Mesenchymal stem cell (in vitro differentiated cells and primary cell): ENCODE measurements around the gene CYB5B.

ENCODE experiments used
- DNase-seq: peaks from one replicate; pipeline ENCODE4 v3.0.0-alpha.2; 2013
- H2AFZ ChIP-seq: one replicate; pipeline ENCODE4 v1.6.1; 2013; ENCODE audit warnings: low read depth, mild to moderate bottlenecking, control low read depth, inconsistent platforms, low read length, moderate library complexity
- H2AK5ac ChIP-seq: 2 replicates; pipeline ENCODE4 v1.6.1; 2013; ENCODE audit warnings: low read length, moderate library complexity, mild to moderate bottlenecking, inconsistent platforms; ENCODE audit not compliant: severe bottlenecking
- H2BK120ac ChIP-seq: one replicate; pipeline ENCODE4 v1.6.1; 2013; ENCODE audit warnings: low read depth, mild to moderate bottlenecking, inconsistent platforms, low read length, moderate library complexity
- H2BK12ac ChIP-seq, 2 experiments: one replicate each; pipeline ENCODE4 v1.6.1; 2013; ENCODE audit warnings: inconsistent platforms in 2 of 2, low read length in 2 of 2, mild to moderate bottlenecking in 2 of 2, moderate library complexity in 2 of 2, control low read depth in 1 of 2
- H2BK15ac ChIP-seq: one replicate; pipeline ENCODE4 v1.6.1; 2013; ENCODE audit warnings: mild to moderate bottlenecking, low read depth, inconsistent platforms; ENCODE audit not compliant: poor library complexity, severe bottlenecking
- H2BK5ac ChIP-seq: 2 replicates; pipeline ENCODE4 v1.6.1; 2013; ENCODE audit warnings: low read depth, mild to moderate bottlenecking, low read length, control low read depth, inconsistent platforms; ENCODE audit not compliant: poor library complexity, severe bottlenecking
- H3K14ac ChIP-seq, 2 experiments: one replicate each; pipeline ENCODE4 v1.6.1; 2013; ENCODE audit warnings: inconsistent platforms in 2 of 2, low read length in 2 of 2, control low read depth in 1 of 2, mild to moderate bottlenecking in 1 of 2, moderate library complexity in 1 of 2
- H3K18ac ChIP-seq, 2 experiments: one replicate each; pipeline ENCODE4 v1.6.1; 2013; ENCODE audit warnings: inconsistent platforms in 2 of 2, low read length in 2 of 2, control low read depth in 1 of 2, low read depth in 1 of 2, mild to moderate bottlenecking in 1 of 2
- H3K23ac ChIP-seq, 2 experiments: one replicate each; pipeline ENCODE4 v1.6.1; 2013; ENCODE audit warnings: inconsistent platforms in 2 of 2, low read length in 2 of 2, mild to moderate bottlenecking in 2 of 2, moderate library complexity in 2 of 2, control low read depth in 1 of 2
- H3K27ac ChIP-seq: 2 replicates; pipeline ENCODE4 v1.5.1; 2013; ENCODE audit warnings: mild to moderate bottlenecking, moderate library complexity, low read length, control low read depth, inconsistent platforms; ENCODE audit not compliant: poor library complexity, severe bottlenecking
- H3K27me3 ChIP-seq, 2 experiments: 2 replicates each; pipeline versions ENCODE4 v1.6.1 to v1.7.0; 2013; ENCODE audit warnings: low read length in 2 of 2, mild to moderate bottlenecking in 2 of 2, moderate library complexity in 2 of 2, control low read depth in 1 of 2, inconsistent platforms in 1 of 2; ENCODE audit not compliant: control insufficient read depth in 1 of 2, insufficient read depth in 1 of 2
- H3K36me3 ChIP-seq, 2 experiments: 2 replicates each; pipeline versions ENCODE4 v1.6.1 to v1.7.0; 2013; ENCODE audit warnings: low read length in 2 of 2, control low read depth in 1 of 2, inconsistent platforms in 1 of 2, low read depth in 1 of 2, mild to moderate bottlenecking in 1 of 2; ENCODE audit not compliant: insufficient read depth in 2 of 2, control insufficient read depth in 1 of 2
- H3K4ac ChIP-seq, 2 experiments: one replicate each; pipeline ENCODE4 v1.6.1; 2013; ENCODE audit warnings: inconsistent platforms in 2 of 2, low read length in 2 of 2, mild to moderate bottlenecking in 2 of 2, moderate library complexity in 2 of 2, control low read depth in 1 of 2, low read depth in 1 of 2
- H3K4me1 ChIP-seq: 2 replicates; pipeline ENCODE4 v1.6.1; 2013; ENCODE audit warnings: low read depth, low read length, control low read depth; ENCODE audit not compliant: control insufficient read depth, insufficient read depth
- H3K4me2 ChIP-seq: 2 replicates; pipeline ENCODE4 v1.6.1; 2013; ENCODE audit warnings: low read length, mild to moderate bottlenecking, inconsistent platforms; ENCODE audit not compliant: poor library complexity, severe bottlenecking
- H3K4me3 ChIP-seq, 2 experiments: 2 replicates each; pipeline versions ENCODE4 v1.5.1 to v1.7.0; 2013; ENCODE audit warnings: low read length in 2 of 2, mild to moderate bottlenecking in 2 of 2, control low read depth in 1 of 2, low read depth in 1 of 2; ENCODE audit not compliant: insufficient read depth in 1 of 2
- H3K79me1 ChIP-seq: replicated peaks from 2 replicates; pipeline ENCODE4 v1.6.1; 2013; ENCODE audit warnings: mild to moderate bottlenecking, control low read depth, low read length, inconsistent platforms; ENCODE audit not compliant: poor library complexity, severe bottlenecking
- H3K9ac ChIP-seq: 2 replicates; pipeline ENCODE4 v1.7.0; 2013; ENCODE audit warnings: mild to moderate bottlenecking, low read length, moderate library complexity
- H3K9me3 ChIP-seq: 2 replicates; pipeline ENCODE4 v1.7.0; 2013; ENCODE audit warnings: mild to moderate bottlenecking, low read length; ENCODE audit not compliant: control insufficient read depth
- H4K8ac ChIP-seq: one replicate; pipeline ENCODE4 v1.6.1; 2013; ENCODE audit warnings: inconsistent platforms, mild to moderate bottlenecking, low read length, moderate library complexity
- H4K91ac ChIP-seq: one replicate; pipeline ENCODE4 v1.6.1; 2013; ENCODE audit warnings: mild to moderate bottlenecking, low read length, inconsistent platforms
- WGBS: methylation state at CpG from one replicate; pipeline ENCODE4 v1.1.7; 2013; ENCODE audit warnings: mixed read lengths; 5-methylcytosine and 5-hydroxymethylcytosine counted together

The CYB5B gene

DNA sequence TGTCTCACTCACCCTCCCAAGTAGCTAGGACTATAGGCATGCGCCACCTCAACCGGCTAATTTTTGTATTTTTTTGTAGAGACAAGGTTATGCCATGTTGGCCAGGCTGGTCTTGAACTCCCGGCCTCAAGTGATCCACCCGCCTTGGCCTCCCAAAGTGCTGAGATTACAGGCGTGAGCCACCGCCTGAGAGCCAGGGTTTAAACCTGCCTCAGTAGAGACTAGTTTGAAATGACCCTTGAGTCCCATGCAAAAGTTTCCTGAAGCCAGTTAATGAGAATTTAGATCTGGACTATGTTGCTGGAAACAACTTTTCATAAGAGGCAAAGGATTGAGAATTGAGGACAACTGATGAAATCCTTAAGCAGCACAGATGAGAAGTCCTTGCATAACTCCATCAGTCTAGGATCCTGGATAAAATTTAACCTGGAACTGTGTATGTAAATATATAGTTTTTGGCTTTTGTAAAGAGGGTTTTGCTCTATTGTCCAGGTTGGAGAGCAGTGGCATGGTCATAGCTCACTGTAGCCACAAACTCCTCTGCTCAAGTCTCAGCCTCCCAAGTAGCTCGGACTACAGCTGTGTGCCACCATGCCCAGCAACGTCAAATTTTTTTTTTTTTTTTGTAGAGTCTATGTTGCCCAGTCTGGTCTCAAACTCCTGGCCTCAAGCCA, 43.2 kb downstream of the CYB5B start:
- Histone ChIP-seq H2BK12ac (no peak overlapping the region), H3K27me3 (no peaks in the 10 kb centered on the region), H3K23ac (no peak overlapping the region), H3K36me3 (peaks cover 8 to 34% of the 10 kb centered on the region in 2 experiments), H3K9ac (no peak overlapping the region), H2AK5ac (no peak overlapping the region), H2BK5ac (peak overlapping the region; percentile 48), H3K4ac (no peak overlapping the region), H3K18ac (peak overlapping the region in 1 of 2 experiments; percentile 50), H3K79me1 (peaks cover 14% of the 10 kb centered on the region), H2AFZ (no peak overlapping the region), H3K4me2 (no peak overlapping the region), H4K8ac (no peak overlapping the region), H2BK120ac (no peak overlapping the region), H2BK15ac (no peak overlapping the region), H3K4me3 (no peak overlapping the region), H3K27ac (no peak overlapping the region), H3K9me3 (no peaks in the 10 kb centered on the region), H3K4me1 (peaks cover 10% of the 10 kb centered on the region), H4K91ac (no peak overlapping the region), H3K14ac (no peak overlapping the region)
- no peak for DNase-seq
- WGBS: 92% methylated on average over 8 of the region's 8 CpGs

DNA sequence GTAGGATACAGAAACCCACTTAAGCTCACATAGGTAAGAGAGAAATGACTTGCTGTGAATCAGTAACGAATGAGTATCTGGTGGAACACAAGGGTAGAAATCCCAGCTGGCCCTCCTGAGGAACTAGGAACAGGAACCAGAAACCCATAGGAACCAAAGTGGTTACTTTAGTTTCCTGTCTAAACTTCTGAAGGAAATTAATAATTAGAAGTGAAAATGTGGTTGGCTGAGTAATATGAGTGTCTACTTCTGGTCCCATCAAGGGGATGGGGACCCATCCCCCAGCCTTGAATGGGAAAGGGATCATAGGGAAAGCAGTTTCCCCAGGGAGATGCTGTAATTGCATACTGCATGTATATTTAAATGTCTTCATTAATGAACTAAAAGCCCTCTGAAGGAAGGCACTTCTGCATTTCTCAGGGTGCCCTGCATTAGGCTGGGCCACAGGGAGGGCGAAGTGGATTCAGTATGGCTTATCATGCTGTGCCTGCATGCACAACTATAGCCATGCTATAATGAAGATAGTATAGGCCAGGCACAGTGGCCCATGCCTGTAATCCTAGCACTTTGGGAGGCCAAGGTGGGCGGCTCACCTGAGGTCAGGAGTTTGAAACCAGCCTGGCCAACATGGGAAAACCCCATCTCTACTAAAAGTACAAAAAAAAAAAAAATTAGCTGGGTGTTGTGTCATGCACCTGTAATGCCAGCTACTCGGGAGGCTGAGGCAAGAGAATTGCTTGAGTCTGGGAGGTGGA, 45.6 kb downstream of the CYB5B start:
- WGBS: 93% methylated on average over 4 of the region's 4 CpGs
- H2BK12ac ChIP-seq: no peak overlapping the region

GRCh38 chr16:69471121-69471520, 46.7 kb downstream of the CYB5B start:
- no peak overlapping the region for H2BK5ac ChIP-seq
- no peaks in the 10 kb centered on the region for H3K27me3 ChIP-seq
- no peaks in the 10 kb centered on the region for H3K9me3 ChIP-seq
- H3K4me2 ChIP-seq: no peak overlapping the region
- no peak for DNase-seq
- no peak overlapping the region for H4K8ac ChIP-seq
- H3K14ac ChIP-seq: no peak overlapping the region
- no peak overlapping the region for H3K23ac ChIP-seq
- no peak overlapping the region for H2AFZ ChIP-seq
- no CpG with 5 or more reads among the region's 1 CpG for WGBS
- peaks cover 10% of the 10 kb centered on the region for H3K79me1 ChIP-seq
- no peak overlapping the region for H3K27ac ChIP-seq
- peaks cover 13% of the 10 kb centered on the region for H3K4me1 ChIP-seq
- no peak overlapping the region for H3K4me3 ChIP-seq
- peaks cover 0 to 7% of the 10 kb centered on the region in 2 experiments for H3K36me3 ChIP-seq
- H4K91ac ChIP-seq: no peak overlapping the region
- H3K4ac ChIP-seq: no peak overlapping the region
- no peak overlapping the region for H3K18ac ChIP-seq
- H2AK5ac ChIP-seq: no peak overlapping the region
- no peak overlapping the region for H2BK12ac ChIP-seq
- H2BK120ac ChIP-seq: no peak overlapping the region
- H3K9ac ChIP-seq: no peak overlapping the region
- H2BK15ac ChIP-seq: no peak overlapping the region

More for the DNA sequence above, 45.6 kb downstream of the CYB5B start:
- Histone ChIP-seq H3K27me3 (no peaks in the 10 kb centered on the region), H3K4me1 (peaks cover 11% of the 10 kb centered on the region), H3K9ac (no peak overlapping the region), H3K79me1 (peaks cover 13% of the 10 kb centered on the region), H2BK120ac (peak overlapping the region; percentile 19), H3K18ac (no peak overlapping the region), H2BK5ac (no peak overlapping the region), H2AFZ (no peak overlapping the region), H4K8ac (no peak overlapping the region), H3K4me2 (no peak overlapping the region), H3K36me3 (peaks cover 2 to 15% of the 10 kb centered on the region in 2 experiments), H3K4me3 (no peak overlapping the region), H2AK5ac (no peak overlapping the region), H3K27ac (peak overlapping the region; percentile 53), H4K91ac (no peak overlapping the region), H3K4ac (no peak overlapping the region), H2BK15ac (no peak overlapping the region), H3K14ac (no peak overlapping the region), H3K9me3 (no peaks in the 10 kb centered on the region), H3K23ac (no peak overlapping the region)
- no peak for DNase-seq

- no peak overlapping the region for H3K23ac ChIP-seq
- no peak overlapping the region for H3K9ac ChIP-seq
- no peak overlapping the region for H2BK120ac ChIP-seq
- no peak overlapping the region for H3K4me2 ChIP-seq
- H3K4me3 ChIP-seq: no peak overlapping the region
- DNase-seq: no peak
- no peak overlapping the region for H2BK15ac ChIP-seq
- H2AK5ac ChIP-seq: no peak overlapping the region
- no peak overlapping the region for H3K14ac ChIP-seq
- no peak overlapping the region for H2AFZ ChIP-seq
- H3K79me1 ChIP-seq: peaks cover 3% of the 10 kb centered on the region
- H4K8ac ChIP-seq: no peak overlapping the region
- peak overlapping the region in 1 of 2 experiments; percentile 4 for H3K18ac ChIP-seq
- no peaks in the 10 kb centered on the region for H3K27me3 ChIP-seq
- H3K4ac ChIP-seq: no peak overlapping the region
- peaks cover 9% of the 10 kb centered on the region for H3K4me1 ChIP-seq
- H3K36me3 ChIP-seq: no peaks in the 10 kb centered on the region
- H3K27ac ChIP-seq: no peak overlapping the region
- H4K91ac ChIP-seq: no peak overlapping the region
- no peaks in the 10 kb centered on the region for H3K9me3 ChIP-seq
- H2BK12ac ChIP-seq: no peak overlapping the region
- no peak overlapping the region for H2BK5ac ChIP-seq
Measured at GRCh38 chr16:69474408-69474807, 50.0 kb downstream of the CYB5B start.
